Retinal pigment epithelial cell (primary cell): ENCODE data around the gene ITGB5.

Source experiments
- DNase-seq: peaks from one replicate; pipeline ENCODE4 v3.0.0-alpha.2; 2010; ENCODE audit warnings: low read depth
- H3K4me3 ChIP-seq: 2 replicates; pipeline ENCODE4 v1.5.1; 2011; ENCODE audit warnings: mild to moderate bottlenecking, low read length, control low read depth, moderate library complexity
- TF ChIP-seq, protein P1 (sequence below): conservative IDR thresholded peaks from 2 replicates; pipeline ENCODE4 v1.5.1; 2011; ENCODE audit warnings: low read depth, low read length, control low read depth, inconsistent platforms

ITGB5 gene

GRCh38 chr3:124774327-124774718 lies 112.8 kb downstream of the ITGB5 start:
- peak; percentile 76 for DNase-seq
- H3K4me3 ChIP-seq: no peak overlapping the region
- TF ChIP-seq, protein P1, sequence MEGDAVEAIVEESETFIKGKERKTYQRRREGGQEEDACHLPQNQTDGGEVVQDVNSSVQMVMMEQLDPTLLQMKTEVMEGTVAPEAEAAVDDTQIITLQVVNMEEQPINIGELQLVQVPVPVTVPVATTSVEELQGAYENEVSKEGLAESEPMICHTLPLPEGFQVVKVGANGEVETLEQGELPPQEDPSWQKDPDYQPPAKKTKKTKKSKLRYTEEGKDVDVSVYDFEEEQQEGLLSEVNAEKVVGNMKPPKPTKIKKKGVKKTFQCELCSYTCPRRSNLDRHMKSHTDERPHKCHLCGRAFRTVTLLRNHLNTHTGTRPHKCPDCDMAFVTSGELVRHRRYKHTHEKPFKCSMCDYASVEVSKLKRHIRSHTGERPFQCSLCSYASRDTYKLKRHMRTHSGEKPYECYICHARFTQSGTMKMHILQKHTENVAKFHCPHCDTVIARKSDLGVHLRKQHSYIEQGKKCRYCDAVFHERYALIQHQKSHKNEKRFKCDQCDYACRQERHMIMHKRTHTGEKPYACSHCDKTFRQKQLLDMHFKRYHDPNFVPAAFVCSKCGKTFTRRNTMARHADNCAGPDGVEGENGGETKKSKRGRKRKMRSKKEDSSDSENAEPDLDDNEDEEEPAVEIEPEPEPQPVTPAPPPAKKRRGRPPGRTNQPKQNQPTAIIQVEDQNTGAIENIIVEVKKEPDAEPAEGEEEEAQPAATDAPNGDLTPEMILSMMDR: no peak

GRCh38 chr3:124773351-124774326 lies 113.5 kb downstream of the ITGB5 start:
- no peak overlapping the region for H3K4me3 ChIP-seq
- DNase-seq: no peak
- TF ChIP-seq, protein P1: no peak

- no peak for DNase-seq
- H3K4me3 ChIP-seq: no peak overlapping the region
- TF ChIP-seq, protein P1: no peak
Measured at GRCh38 chr3:124772081-124772831, 114.9 kb downstream of the ITGB5 start.

DNA sequence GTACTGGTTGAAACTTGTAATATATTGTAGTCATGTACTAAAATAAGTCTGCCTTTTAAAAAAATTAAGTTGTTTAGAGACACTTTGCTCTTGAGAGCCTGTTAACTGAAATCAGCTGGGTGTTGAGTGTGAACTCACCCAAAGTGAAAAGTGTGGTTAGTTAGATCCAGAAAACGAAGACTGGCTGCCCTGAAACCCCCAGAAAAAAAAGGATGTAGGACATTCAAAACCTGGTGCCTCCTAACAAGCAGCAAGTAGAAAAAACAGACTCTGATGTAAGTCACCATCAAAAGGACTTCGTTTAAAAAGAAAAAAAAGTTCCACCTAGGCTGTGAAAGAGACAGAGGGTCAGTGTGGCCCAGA lies 116.1 kb downstream of the ITGB5 start:
- H3K4me3 ChIP-seq: no peak overlapping the region
- TF ChIP-seq, protein P1: no peak
- no peak for DNase-seq

DNA sequence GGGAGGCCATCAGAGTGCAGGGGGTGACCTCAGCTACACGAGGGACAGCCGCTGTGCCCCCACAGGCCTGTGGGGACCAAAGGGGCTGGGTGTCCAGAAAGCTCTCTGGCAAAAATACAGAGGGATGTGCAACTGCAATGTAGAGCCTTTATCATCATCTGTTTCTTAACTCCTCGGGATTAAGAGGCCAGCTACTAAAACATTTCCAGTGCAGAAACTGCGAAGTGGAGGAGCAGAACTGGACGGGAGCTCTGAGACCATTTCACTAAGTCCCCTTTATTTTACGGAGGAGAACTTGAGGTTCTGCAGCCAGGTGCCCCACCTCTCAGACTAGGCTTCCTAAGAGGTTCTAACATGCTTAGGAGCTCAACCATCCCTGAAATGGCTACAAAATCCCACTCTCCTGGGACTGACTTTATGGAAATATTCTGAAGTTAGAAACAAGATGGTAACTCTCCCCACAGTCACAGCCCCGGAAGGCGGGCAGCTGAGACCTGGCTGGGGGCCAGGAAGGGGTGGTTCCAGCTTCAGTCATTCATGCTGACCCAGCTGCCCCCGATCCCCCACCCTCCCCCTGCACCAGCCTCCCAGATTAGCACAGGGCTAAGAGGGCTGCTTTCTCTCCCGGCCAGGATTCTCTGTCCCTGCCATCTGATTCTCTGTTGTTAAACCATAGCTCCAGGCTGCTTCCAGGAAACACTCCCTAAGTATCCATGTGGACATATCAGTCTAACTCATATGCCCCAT lies 116.7 kb downstream of the ITGB5 start:
- H3K4me3 ChIP-seq: no peak overlapping the region
- DNase-seq: peak; percentile 64
- TF ChIP-seq, protein P1: no peak

DNA sequence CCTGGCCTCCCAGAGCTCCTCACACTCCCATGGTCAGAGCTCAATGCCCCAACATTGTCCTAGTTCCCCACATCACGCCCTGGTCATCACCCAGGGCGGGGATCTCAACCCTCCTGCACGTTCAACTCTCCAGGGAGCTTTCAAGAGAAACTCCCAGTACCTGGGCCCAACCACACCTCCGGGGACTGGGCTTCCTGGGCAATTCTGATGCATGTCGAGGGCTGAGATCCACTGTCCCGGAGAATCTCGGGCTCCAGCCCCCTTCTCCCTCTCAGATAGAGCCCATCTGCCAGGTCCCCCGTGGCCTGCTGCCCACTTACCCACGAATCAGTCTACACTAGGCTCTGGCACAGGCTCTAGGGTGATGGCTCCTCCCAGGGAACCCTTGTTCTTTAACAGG lies 117.7 kb downstream of the ITGB5 start:
- DNase-seq: no peak
- H3K4me3 ChIP-seq: no peak overlapping the region
- TF ChIP-seq, protein P1: no peak
